Measurements from ENCODE around the gene EGR4. TPM values are rescaled to one million over a fixed set of nuclear protein-coding genes. Genes with fewer than 3 reads are reported as not detected.
"Not testable (repeated sequence)": the region's sequence is repeated elsewhere in the genome, so short reads cannot be mapped to it uniquely, and the experiment has no call there.

EGR4 gene
- total RNA-seq, 1 experiment from 2014 or later, result not detected

DNA sequence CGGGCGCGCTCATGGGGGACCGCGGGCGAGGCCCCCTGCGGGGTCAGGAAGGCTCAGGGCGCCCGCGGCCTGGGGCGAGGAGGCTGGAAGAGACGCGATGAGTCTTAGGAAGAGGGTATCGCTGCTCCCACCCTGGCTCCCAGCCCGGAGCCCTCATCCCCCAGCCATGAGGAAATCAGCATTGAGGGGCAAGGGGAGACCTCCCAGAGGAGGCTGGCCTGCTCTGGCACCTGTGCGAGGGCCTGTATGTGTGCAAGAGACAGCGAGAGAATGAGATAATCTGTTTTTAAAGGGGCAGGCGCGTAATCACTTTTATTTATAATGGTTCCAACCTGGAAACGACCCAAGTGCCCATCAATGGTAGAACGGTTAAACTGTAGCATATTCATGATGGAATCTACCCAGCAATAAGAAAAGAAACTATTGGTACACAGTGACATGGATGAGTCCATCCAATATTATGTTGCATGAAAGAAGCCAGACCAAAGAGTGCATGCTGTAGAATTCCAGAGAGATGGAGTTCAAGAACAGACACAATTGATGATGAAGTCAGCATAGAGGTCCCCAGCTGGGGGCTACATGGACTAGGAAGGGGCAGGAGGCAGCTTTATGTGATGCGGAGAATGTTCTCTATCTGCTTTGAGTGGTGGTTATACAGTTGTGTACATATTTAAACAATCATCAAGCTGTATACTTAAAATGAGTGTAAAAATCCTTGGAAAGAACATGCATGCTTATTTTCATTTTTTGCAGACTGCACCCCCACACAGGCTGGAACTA lies 23.5 kb downstream of the EGR4 start:
- H3K27me3 ChIP-seq, result no peaks in the 10 kb centered on the region
- no peaks in the 10 kb centered on the region for H3K9me3 ChIP-seq
- H3K4me3 ChIP-seq, result no peak overlapping the region
- no peaks in the 10 kb centered on the region for H3K36me3 ChIP-seq
- no peak for DNase-seq

DNA sequence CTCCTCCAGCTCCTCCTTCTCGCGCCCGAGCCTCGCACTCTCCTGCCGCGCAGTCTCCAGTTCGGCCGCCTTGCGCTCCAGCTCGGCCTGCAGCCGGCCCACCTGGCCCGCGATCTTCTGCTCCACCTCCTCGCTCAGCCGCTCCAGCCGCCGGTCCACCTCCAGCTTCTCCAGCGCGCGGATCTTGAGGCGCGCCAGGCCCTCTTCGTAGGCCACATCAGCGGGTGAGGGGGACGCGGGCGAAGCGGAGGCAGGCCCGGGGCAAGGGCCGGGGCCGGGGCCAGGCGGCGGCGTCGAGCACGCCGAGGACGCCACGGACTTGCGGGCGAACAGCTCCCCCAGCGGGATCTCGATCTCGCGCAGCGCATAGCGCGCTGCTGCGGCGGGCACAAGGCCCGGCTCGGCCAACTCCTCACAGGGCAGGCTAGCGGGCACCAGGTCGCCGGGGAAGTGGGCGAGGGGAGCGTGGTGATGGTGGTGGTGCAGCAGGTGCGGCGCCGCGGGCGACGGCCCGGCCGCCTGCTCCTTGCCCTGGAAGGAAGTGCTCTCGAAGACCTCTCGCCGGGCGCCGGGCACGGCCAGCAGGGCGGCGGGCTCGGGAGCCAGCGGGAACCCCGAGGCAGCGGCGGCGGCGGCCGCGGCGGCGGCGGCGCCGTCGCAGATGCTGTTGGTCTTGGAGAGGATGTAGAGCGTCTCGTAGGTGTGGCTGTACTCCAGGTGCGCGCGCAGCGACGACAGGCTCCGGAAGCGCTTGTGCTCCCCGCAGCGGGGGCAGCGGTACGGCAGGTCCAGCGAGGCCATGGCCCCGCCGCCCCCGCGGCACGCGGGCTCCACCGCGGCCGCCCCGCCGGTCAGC lies 24.3 kb downstream of the EGR4 start:
- Histone ChIP-seq H3K27me3 (no peaks in the 10 kb centered on the region), H3K36me3 (no peaks in the 10 kb centered on the region), H3K4me3 (no peak overlapping the region), H3K9me3 (no peaks in the 10 kb centered on the region)
- DNase-seq, result no peak

DNA sequence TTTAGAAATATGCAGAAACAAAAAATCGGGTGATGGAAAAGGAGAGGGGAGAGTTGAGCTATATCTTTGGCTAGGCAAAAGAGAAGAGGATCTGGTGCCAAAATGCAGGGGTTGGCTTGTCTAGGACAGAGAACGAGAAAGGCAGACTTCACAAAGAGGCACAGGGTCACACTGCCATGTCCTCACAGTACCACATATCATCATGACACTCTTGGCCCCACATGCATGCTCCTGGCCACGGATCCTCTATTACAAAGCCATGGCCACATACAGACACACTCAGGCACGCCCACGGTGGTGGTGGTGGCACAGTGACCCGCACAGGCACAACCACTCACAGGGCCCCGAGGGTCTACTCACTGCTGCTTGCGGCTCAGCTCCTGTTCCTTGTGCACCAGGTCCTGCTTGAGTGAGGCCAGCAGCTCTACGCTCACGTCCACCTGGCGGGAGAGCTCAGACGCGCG lies 24.9 kb downstream of the EGR4 start:
- Histone ChIP-seq H3K36me3 (no peaks in the 10 kb centered on the region), H3K4me3 (no peak overlapping the region), H3K9me3 (no peaks in the 10 kb centered on the region), H3K27me3 (no peaks in the 10 kb centered on the region)
- no peak for DNase-seq

- DNase-seq, result no peak
- Histone ChIP-seq H3K27me3 (no peaks in the 10 kb centered on the region), H3K36me3 (no peaks in the 10 kb centered on the region), H3K4me3 (no peak overlapping the region), H3K9me3 (no peaks in the 10 kb centered on the region)
Observed at GRCh38 chr2:73267008-73267407, 26.3 kb downstream of the EGR4 start.

DNA sequence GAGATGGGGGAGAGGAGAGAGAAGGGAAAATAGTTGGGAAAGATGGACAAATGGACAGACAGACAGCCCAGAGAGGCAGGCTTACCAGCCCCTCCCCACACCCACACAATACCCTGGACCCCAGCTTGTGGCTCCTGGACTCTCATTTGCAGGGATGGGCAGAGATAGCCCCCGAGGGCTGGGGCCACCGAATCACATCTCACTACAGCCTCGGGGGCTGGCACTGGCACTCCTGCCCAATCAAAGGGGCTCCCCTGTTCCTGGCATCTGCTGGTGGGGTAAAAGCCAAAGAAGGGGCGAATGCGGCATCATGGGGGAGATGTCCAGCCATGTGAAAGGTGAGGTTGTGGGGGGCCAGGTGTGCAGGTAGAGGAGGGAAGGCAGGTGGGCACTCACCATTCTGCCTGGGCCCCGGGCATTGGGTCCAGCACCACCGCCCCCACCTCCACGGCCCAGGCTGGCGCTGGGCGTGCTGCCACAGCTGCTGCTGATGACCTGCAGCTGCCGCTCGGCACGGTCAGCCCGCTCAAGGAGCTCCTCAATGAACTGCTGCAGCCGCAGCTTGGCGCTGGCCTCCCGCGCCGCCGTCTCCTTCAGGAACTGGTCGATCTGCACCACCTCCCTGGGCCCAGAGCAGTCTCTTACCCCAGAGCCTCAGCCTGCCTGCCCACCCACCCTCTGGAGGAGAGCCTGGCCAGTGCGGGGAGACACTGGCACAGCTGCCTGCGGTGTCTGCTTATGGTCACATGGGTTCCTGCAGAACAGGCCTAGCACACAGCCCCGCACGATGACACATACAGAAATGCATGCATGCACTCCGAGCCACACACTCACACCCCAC lies 27.1 kb downstream of the EGR4 start:
- Histone ChIP-seq H3K9me3 (no peaks in the 10 kb centered on the region), H3K27me3 (no peaks in the 10 kb centered on the region), H3K36me3 (no peaks in the 10 kb centered on the region), H3K4me3 (no peak overlapping the region)
- DNase-seq, result no peak

- no peak for DNase-seq
- no peak overlapping the region for H3K4me3 ChIP-seq
Observed at GRCh38 chr2:73265298-73266060, 27.9 kb downstream of the EGR4 start.

DNA sequence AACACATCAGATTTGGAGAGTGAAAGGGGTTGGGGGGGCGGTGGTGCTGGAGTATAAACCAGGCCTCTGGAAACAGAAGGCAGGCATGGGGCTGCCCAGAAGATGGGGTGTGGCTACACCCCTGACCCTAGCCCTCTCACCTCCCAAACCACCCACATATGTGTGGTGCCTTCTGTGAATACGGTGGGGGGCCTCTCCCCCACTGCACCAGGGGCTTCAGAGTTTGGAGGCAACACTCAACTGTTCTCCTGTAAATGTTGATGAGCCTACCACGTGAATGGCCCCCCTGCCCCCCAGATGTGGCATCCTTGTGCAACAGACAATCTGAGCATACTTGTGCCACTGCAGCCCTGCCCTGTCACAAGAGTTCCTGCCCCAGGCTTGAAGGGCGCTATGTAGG lies 28.6 kb downstream of the EGR4 start:
- H3K4me3 ChIP-seq, result no peak overlapping the region

More at GRCh38 chr2:73265298-73266060, 27.9 kb downstream of the EGR4 start:
- no peaks in the 10 kb centered on the region for H3K9me3 ChIP-seq
- no peaks in the 10 kb centered on the region for H3K27me3 ChIP-seq
- no peaks in the 10 kb centered on the region for H3K36me3 ChIP-seq

GRCh38 chr2:73264332-73264606 lies 29.1 kb downstream of the EGR4 start:
- no peak overlapping the region for H3K4me3 ChIP-seq
- no peaks in the 10 kb centered on the region for H3K9me3 ChIP-seq
- no peak for DNase-seq
- H3K27me3 ChIP-seq, result no peaks in the 10 kb centered on the region
- no peaks in the 10 kb centered on the region for H3K36me3 ChIP-seq

More for the DNA sequence above, 28.6 kb downstream of the EGR4 start:
- H3K36me3 ChIP-seq, result no peaks in the 10 kb centered on the region
- H3K9me3 ChIP-seq, result no peaks in the 10 kb centered on the region
- no peak for DNase-seq
- no peaks in the 10 kb centered on the region for H3K27me3 ChIP-seq

DNA sequence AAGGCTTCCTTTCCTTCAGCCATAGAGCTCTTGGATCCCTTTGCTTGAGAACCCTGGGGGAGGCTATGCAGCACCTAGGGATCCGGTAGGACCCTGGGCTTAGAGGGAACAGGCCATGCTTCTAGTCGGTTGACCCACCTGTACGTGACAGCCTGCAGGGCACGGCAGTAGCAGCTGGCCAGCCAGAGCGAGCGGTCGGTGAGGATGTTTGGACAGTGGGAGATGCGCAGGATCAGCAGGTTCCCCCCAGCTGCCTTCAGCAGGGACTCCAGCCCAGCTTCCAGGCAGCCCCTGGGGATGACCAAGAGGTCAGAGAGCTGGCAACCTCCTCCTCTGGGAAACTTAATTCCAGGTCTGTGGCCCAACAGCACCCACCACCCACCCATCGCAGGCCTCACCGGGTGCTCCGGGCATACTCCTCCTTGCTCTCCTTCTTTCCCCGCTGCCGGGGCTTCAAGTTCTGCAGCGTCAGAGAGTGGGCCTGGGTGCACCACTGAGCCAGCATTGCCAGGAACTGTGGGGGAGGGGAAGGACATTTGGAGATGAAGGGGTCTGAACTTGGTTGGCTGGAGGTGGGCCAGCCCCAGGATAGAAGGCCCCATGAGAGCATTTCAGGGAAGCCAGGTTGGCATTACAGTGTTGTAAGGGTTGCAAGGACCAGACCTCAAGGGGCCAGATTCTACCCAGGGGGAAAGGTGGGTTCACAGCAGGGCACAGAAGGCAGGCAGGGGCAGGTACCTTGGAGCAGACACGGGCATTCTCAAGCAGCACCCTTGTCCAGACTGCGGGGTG lies 29.6 kb downstream of the EGR4 start:
- Histone ChIP-seq H3K27me3 (no peaks in the 10 kb centered on the region), H3K9me3 (no peaks in the 10 kb centered on the region), H3K4me3 (no peak overlapping the region), H3K36me3 (no peaks in the 10 kb centered on the region)
- no peak for DNase-seq

GRCh38 chr2:73262691-73263429 lies 30.5 kb downstream of the EGR4 start:
- not testable (repeated sequence) for H3K36me3 ChIP-seq, H3K9me3 ChIP-seq, H3K4me3 ChIP-seq, DNase-seq, H3K27me3 ChIP-seq

DNA sequence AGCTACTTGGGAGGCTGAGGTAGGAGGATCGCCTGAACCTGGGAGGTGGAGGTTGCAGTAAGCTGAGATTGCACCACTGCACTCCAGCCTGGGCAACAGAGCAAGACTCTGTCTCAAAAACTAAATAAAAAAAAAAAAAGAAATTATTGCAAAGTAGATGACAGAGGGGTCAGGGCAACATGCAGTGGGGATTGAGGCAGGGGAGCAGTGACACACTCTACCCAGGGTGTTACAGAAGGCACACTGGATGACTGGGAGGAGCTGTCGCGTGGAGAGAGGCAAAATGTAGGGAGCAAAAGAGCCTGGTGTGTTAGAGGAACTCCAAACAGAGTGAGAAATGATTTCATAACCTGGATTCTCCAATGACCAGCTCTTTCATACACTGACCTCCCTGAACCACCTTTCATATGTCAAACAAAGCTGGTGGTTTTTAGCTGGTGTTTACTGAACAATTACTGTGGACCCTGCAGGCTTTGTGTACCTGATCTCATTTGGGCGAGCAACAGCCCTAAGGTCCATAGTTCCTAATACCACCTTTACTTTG lies 31.2 kb downstream of the EGR4 start:
- DNase-seq, result no peak

GRCh38 chr2:73260338-73260984 lies 32.9 kb downstream of the EGR4 start:
- peak; percentile 28 for DNase-seq
- Histone ChIP-seq H3K4me3 (no peak overlapping the region), H3K27me3 (no peaks in the 10 kb centered on the region), H3K36me3 (no peaks in the 10 kb centered on the region), H3K9me3 (no peaks in the 10 kb centered on the region)

More for the DNA sequence above, 31.2 kb downstream of the EGR4 start:
- Histone ChIP-seq H3K36me3 (no peaks in the 10 kb centered on the region), H3K9me3 (no peaks in the 10 kb centered on the region), H3K4me3 (no peak overlapping the region), H3K27me3 (no peaks in the 10 kb centered on the region)

DNA sequence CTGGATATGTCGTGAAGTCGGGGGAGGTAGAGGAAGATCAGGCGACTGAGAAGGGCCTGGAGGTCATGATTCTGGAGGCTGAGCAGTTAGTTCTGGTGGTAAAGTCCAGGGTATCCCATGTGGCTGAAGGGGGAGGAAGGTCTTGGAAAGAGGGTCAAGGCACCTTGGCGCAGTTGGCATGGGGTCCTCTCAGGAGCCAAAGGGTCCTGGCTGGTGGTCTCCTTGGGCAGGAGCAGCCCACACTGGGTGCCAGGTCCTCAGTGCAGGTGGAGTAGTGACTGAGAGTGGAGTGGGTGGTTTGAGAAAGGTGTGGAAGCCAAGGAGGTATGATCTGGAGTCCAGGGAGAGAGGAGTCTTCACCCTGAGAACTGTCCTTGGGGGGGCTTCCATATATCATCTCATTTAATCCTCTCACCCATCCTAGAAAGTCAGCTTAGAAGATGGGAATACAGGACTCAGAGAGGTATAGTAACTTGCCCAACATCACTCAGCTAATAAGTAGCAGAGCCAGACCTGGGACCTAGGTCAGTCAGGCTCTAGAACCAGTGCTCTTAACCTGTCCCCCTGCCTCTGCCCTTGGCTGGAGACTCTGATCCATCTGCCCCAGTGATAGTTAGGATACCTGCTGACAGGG lies 33.5 kb downstream of the EGR4 start:
- H3K9me3 ChIP-seq, result no peaks in the 10 kb centered on the region
- no peak for DNase-seq
- no peak overlapping the region for H3K4me3 ChIP-seq
- H3K27me3 ChIP-seq, result no peaks in the 10 kb centered on the region
- no peaks in the 10 kb centered on the region for H3K36me3 ChIP-seq

DNA sequence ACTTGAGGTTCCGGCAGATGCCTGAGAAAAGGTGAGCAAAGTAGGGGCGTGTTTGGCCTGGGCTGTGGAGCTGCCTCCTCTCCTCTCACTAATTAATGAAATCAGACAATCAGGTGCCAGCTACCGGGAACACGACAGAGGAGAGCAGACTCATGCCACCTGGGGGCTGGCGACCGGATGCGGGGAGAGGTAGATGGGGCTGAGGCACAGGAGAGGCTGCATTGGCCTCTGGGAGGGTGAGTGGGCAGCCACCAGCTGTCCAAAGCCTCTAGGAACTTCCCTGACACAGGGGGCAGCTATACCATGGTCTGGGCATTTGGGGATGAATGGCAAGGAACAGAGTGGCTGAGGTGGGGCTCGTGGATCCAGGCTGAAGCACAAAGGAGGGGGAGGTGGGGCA lies 34.1 kb downstream of the EGR4 start:
- peaks cover 3% of the 10 kb centered on the region; the same call in 1 of the 2 replicates for H3K36me3 ChIP-seq
- H3K27me3 ChIP-seq, result no peaks in the 10 kb centered on the region
- DNase-seq, result no peak

More for the DNA sequence above, 34.1 kb downstream of the EGR4 start:
- no peak overlapping the region for H3K4me3 ChIP-seq
- H3K9me3 ChIP-seq, result no peaks in the 10 kb centered on the region

All from MG63 (cell line).